Measurements from ENCODE around the gene C1orf159.

Gene C1orf159

DNA sequence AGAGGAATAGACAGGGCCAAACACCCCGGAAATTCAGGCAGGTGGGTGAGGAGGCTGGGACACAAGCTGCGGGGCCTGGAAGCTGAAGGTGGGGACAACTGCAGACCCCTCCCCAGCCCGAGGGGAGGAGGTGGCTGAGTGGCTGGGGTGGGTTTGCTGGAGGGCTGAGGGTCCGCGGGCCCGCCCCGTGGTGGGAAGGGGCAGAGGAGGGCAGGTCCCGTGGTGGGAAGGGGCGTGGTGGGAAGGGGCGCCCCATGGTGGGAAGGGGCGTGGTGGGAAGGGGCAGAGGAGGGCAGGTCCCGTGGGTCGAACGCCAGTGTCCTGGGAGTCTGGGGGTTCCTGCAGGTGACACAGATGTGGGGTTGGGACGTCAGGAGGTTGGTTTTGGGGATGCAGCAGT is 33.5 kb upstream of the C1orf159 start:
- DNase-seq (ENCODE audit: low read depth) = no peak
- no peak for TF ChIP-seq CTCF (IDR thresholded peaks at IDR 0.05; ENCODE audit: control insufficient read depth, insufficient read depth, low read depth, low read length, missing control alignments)
- no peak overlapping the region for H3K4me3 ChIP-seq (ENCODE audit: control insufficient read depth, low read depth, low read length)

DNA sequence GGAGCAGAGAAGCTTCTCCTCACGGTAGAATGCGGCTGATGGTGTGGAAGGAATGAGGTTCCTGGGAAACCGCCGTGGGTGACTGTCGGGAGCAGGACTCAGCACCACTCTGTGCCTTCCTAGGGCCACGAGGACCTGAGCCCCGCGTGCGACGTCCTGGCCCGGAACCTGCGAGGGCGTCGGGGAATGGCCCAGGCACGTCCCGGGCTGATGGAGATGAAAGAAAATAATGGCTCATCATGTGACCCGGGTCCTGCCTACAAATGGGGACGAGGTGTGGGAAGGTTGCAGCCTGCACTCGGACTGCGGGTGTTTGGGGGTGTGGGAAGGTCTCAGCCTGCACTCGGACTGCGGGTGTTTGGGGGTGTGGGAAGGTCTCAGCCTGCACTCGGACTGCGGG is 32.7 kb upstream of the C1orf159 start:
- H3K4me3 ChIP-seq (ENCODE audit: control insufficient read depth, low read depth, low read length) = no peak overlapping the region
- no peak for TF ChIP-seq CTCF (IDR thresholded peaks at IDR 0.05; ENCODE audit: control insufficient read depth, insufficient read depth, low read depth, low read length, missing control alignments)
- DNase-seq (ENCODE audit: low read depth) = no peak

DNA sequence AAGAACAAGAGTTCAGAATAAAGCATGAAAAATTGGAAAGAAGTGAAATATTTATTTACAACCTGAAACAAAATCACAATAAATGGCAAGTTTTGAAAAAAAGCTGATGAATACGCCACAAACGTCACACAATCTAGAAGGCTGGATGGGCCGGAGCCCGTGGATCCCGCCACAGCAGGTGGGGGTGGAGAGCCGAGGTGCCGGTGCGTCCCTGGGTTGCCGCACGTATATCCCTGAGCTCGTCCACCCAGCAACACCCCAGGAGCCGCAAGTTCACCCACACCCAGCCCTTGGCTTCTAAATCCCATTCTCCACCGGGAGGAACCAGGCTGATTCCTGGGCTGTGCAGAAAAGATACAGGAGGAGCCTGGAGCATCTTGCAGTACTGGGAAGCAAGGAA is 32.2 kb upstream of the C1orf159 start:
- no peak overlapping the region for H3K4me3 ChIP-seq (ENCODE audit: control insufficient read depth, low read depth, low read length)
- TF ChIP-seq CTCF (IDR thresholded peaks at IDR 0.05; ENCODE audit: control insufficient read depth, insufficient read depth, low read depth, low read length, missing control alignments) = no peak
- no peak for DNase-seq (ENCODE audit: low read depth)

- no peak overlapping the region for H3K4me3 ChIP-seq (ENCODE audit: control insufficient read depth, low read depth, low read length)
- no peak for TF ChIP-seq CTCF (IDR thresholded peaks at IDR 0.05; ENCODE audit: control insufficient read depth, insufficient read depth, low read depth, low read length, missing control alignments)
- no peak for DNase-seq (ENCODE audit: low read depth)
These were observed 30.7 kb upstream of the C1orf159 start for GRCh38 chr1:1146596-1146995.

DNA sequence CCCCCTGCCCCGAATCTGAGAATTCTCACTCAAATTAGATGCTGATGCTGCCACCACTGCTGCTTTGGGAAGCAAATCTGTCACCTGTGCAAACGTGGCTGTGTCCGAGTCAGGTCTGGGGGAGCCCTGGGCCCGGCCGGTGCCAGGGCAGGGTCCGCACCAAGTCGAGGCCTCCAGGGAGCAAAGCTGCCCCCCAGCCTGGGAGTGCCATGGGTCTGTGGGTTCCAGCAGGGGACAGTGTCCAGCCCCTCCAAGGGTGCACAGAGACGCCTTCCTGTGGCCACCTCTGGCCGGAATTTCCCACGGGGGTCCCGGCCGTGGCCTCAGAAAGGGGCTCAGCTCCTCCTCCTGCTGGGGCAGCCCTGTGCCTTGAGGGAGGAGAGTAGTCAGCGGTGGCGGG is 30.1 kb upstream of the C1orf159 start:
- H3K4me3 ChIP-seq (ENCODE audit: control insufficient read depth, low read depth, low read length) = no peak overlapping the region
- no peak for TF ChIP-seq CTCF (IDR thresholded peaks at IDR 0.05; ENCODE audit: control insufficient read depth, insufficient read depth, low read depth, low read length, missing control alignments)
- no peak for DNase-seq (ENCODE audit: low read depth)

DNA sequence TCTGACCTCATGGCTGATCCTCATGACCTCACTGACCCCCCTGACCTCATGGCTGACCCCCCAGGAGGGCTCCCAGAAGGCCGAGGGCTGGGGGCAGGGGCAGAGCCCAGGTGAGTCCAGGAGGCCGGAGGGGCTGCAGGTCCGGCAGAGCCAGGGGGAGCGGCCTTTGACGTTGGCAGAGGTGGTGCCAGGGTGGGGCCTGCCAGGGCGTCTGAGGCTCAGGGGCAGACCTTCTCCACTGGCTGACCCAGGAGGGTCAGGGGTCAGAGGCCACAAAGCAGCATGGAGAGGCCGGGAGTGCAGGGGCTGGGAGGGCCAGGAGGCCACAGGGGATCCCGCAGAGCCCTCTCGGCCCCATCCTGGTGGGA is 29.6 kb upstream of the C1orf159 start:
- TF ChIP-seq CTCF (IDR thresholded peaks at IDR 0.05; ENCODE audit: control insufficient read depth, insufficient read depth, low read depth, low read length, missing control alignments) = no peak
- DNase-seq (ENCODE audit: low read depth) = no peak
- no peak overlapping the region for H3K4me3 ChIP-seq (ENCODE audit: control insufficient read depth, low read depth, low read length)

All from AG09309 (cell line).